Thoracic aorta (tissue), 2 donors: ENCODE data around the gene FGGY. TPM values are rescaled to one million over a fixed set of nuclear protein-coding genes. Genes with fewer than 3 reads are reported as not detected.
A peak's percentile ranks its signal among the peaks of the same experiment; 100 is the strongest.

Source experiments
- ATAC-seq: fragments of 150-250 bp; one replicate; pipeline ENCODE4 v1.8.0; 2017; ENCODE audit warnings: low read depth; ENCODE audit not compliant: insufficient number of reproducible peaks, low FRiP score
- DNase-seq: peaks from one replicate; pipeline ENCODE4 v3.0.0-alpha.2; 2020; ENCODE audit warnings: low spot score
- H3K27ac ChIP-seq, 2 donors: fragments of 200-600 bp; sonication (generic); 1 replicate in 1 of 2; 2 replicates in 1 of 2; pipeline ENCODE4 v1.5.1; 2016; ENCODE audit warnings: mild to moderate bottlenecking in 2 of 2, moderate library complexity in 2 of 2
- H3K27me3 ChIP-seq: fragments of 200-600 bp; sonication (generic); replicated peaks from 2 replicates; pipeline ENCODE4 v1.6.0; 2016; ENCODE audit warnings: mild to moderate bottlenecking; ENCODE audit not compliant: insufficient read depth
- H3K36me3 ChIP-seq: fragments of 200-600 bp; sonication (generic); one replicate; pipeline ENCODE4 v1.5.1; 2016
- H3K4me1 ChIP-seq, 2 donors: fragments of 200-600 bp; sonication (generic); 1 replicate in 1 of 2; 2 replicates in 1 of 2; pipeline versions ENCODE4 v1.5.1 to v1.6.0; 2016; ENCODE audit warnings: low read depth in 2 of 2, mild to moderate bottlenecking in 1 of 2; ENCODE audit not compliant: control insufficient read depth in 1 of 2
- H3K4me3 ChIP-seq: fragments of 200-600 bp; sonication (generic); 2 replicates; pipeline ENCODE4 v1.5.1; 2016; ENCODE audit warnings: mild to moderate bottlenecking
- H3K9me3 ChIP-seq: fragments of 200-600 bp; sonication (generic); 2 replicates; pipeline ENCODE4 v1.5.1; 2016
- CTCF ChIP-seq: fragments of 200-600 bp; sonication (generic); IDR thresholded peaks from one replicate; pipeline ENCODE4 v1.5.1; 2019; ENCODE audit warnings: antibody characterized with exemption
- total RNA-seq, 2 donors: library from RNA; depleted of rRNA; stranded (reverse); fragments of >200 nt; gene quantifications; one replicate each; pipeline versions ENCODE4 v1.1.0 to v1.2.3, GENCODE V29; 2016

Gene FGGY
- total RNA-seq, 2 donors from 2014 or later, result 6.5 to 9.9 TPM

- TF ChIP-seq CTCF, result no peak
- Histone ChIP-seq H3K4me3 (no peak overlapping the region), H3K4me1 (peaks cover 0 to 29% of the 10 kb centered on the region in 2 donors), H3K9me3 (no peaks in the 10 kb centered on the region), H3K27ac (no peak overlapping the region), H3K36me3 (no peaks in the 10 kb centered on the region), H3K27me3 (no peaks in the 10 kb centered on the region)
- DNase-seq (no peak), ATAC-seq (no peak)
Observed at GRCh38 chr1:59399642-59400041, 102.7 kb downstream of the FGGY start.

GRCh38 chr1:59401581-59401980 lies 104.7 kb downstream of the FGGY start:
- no peak for TF ChIP-seq CTCF
- ATAC-seq (no peak), DNase-seq (no peak)
- peaks cover 0 to 12% of the 10 kb centered on the region in 2 donors for H3K4me1 ChIP-seq
- no peaks in the 10 kb centered on the region for H3K9me3 ChIP-seq
- H3K27ac ChIP-seq, result no peak overlapping the region
- no peak overlapping the region for H3K4me3 ChIP-seq
- no peaks in the 10 kb centered on the region for H3K27me3 ChIP-seq
- H3K36me3 ChIP-seq, result no peaks in the 10 kb centered on the region

- ATAC-seq (no peak), DNase-seq (no peak)
- Histone ChIP-seq H3K4me3 (no peak overlapping the region), H3K36me3 (no peaks in the 10 kb centered on the region), H3K27me3 (no peaks in the 10 kb centered on the region), H3K4me1 (peaks cover 13 to 26% of the 10 kb centered on the region in 2 donors), H3K27ac (no peak overlapping the region), H3K9me3 (no peaks in the 10 kb centered on the region)
- no peak for TF ChIP-seq CTCF
Observed at GRCh38 chr1:59404796-59405195, 107.9 kb downstream of the FGGY start.

- no peaks in the 10 kb centered on the region for H3K9me3 ChIP-seq
- no peaks in the 10 kb centered on the region for H3K36me3 ChIP-seq
- DNase-seq (no peak), ATAC-seq (no peak)
- H3K4me3 ChIP-seq, result no peak overlapping the region
- H3K27me3 ChIP-seq, result no peaks in the 10 kb centered on the region
- TF ChIP-seq CTCF, result no peak
- H3K27ac ChIP-seq, result no peak overlapping the region
- peaks cover 13 to 26% of the 10 kb centered on the region in 2 donors for H3K4me1 ChIP-seq
Observed at GRCh38 chr1:59406437-59407164, 109.7 kb downstream of the FGGY start.

GRCh38 chr1:59408608-59409240 lies 111.8 kb downstream of the FGGY start:
- ATAC-seq (no peak), DNase-seq (no peak)
- Histone ChIP-seq H3K27me3 (no peaks in the 10 kb centered on the region), H3K36me3 (no peaks in the 10 kb centered on the region), H3K9me3 (no peaks in the 10 kb centered on the region), H3K4me1 (peaks cover 21 to 40% of the 10 kb centered on the region in 2 donors), H3K4me3 (no peak overlapping the region), H3K27ac (peak overlapping the region; percentile 79 to 81)
- no peak for TF ChIP-seq CTCF
